Stimulated activated CD8-positive, alpha-beta memory T cell treated with anti-CD3 and anti-CD28 coated beads, Interleukin-4, amount 100 ng/mL, for 4 hours (primary cell): Measurements from ENCODE around the gene GARNL3.

ENCODE experiments used
- DNase-seq, 2 donors: peaks; one replicate each; pipeline ENCODE4 v3.0.0-alpha.2; 2020; ENCODE audit warnings: low read depth in 2 of 2, low spot score in 1 of 2

GARNL3 gene

GRCh38 chr9:127384016-127384730 lies 119.6 kb downstream of the GARNL3 start:
- DNase-seq = no peak

GRCh38 chr9:127384901-127385300 lies 120.3 kb downstream of the GARNL3 start:
- DNase-seq = no peak

GRCh38 chr9:127386249-127386648 lies 121.7 kb downstream of the GARNL3 start:
- no peak for DNase-seq

- no peak for DNase-seq
Measured at GRCh38 chr9:127386981-127387380, 122.4 kb downstream of the GARNL3 start.

- DNase-seq = peak; percentile 72 to 73
Measured at GRCh38 chr9:127388037-127388855, 123.7 kb downstream of the GARNL3 start.

- DNase-seq = no peak
Measured at GRCh38 chr9:127388856-127389238, 124.3 kb downstream of the GARNL3 start.

GRCh38 chr9:127389381-127390247 lies 125.0 kb downstream of the GARNL3 start:
- DNase-seq = no peak

- no peak for DNase-seq
Measured at GRCh38 chr9:127390248-127390545, 125.6 kb downstream of the GARNL3 start.

- DNase-seq = no peak
Measured at GRCh38 chr9:127390563-127390962, 126.0 kb downstream of the GARNL3 start.

- no peak for DNase-seq
Measured at GRCh38 chr9:127392166-127392565, 127.6 kb downstream of the GARNL3 start.

- no peak for DNase-seq
Measured at GRCh38 chr9:127392976-127393375, 128.4 kb downstream of the GARNL3 start.

GRCh38 chr9:127393645-127394044 lies 129.1 kb downstream of the GARNL3 start:
- DNase-seq = no peak

GRCh38 chr9:127395497-127396252 lies 131.1 kb downstream of the GARNL3 start:
- no peak for DNase-seq

GRCh38 chr9:127396253-127396807 lies 131.8 kb downstream of the GARNL3 start:
- DNase-seq = no peak

GRCh38 chr9:127396808-127397645 lies 132.5 kb downstream of the GARNL3 start, which contains the start of gene SLC2A8:
Gene SLC2A8 (plus strand): TSS chr9:127397169. CDS start chr9:127397231, 62 bp downstream.
- peak; percentile 60 to 84 for DNase-seq

GRCh38 chr9:127397646-127398274 lies 133.2 kb downstream of the GARNL3 start:
- DNase-seq = no peak

- no peak for DNase-seq
Measured at GRCh38 chr9:127398275-127398647, 133.7 kb downstream of the GARNL3 start.

GRCh38 chr9:127398715-127399400 lies 134.3 kb downstream of the GARNL3 start:
- DNase-seq = no peak
